Activated T-cell treated with anti-CD3 and anti-CD28 coated beads for 4 hours (primary cell): ENCODE measurements around the gene DLGAP5.

Source experiments
- DNase-seq: peaks from one replicate; pipeline ENCODE4 v3.0.0-alpha.2; 2020

The DLGAP5 gene

GRCh38 chr14:55129428-55130195, 61.8 kb downstream of the DLGAP5 start:
- DNase-seq, result peak; percentile 28

GRCh38 chr14:55129086-55129427, 62.3 kb downstream of the DLGAP5 start, which contains the start of gene LGALS3:
TSS of gene LGALS3 (plus strand) at chr14:55129252. CDS start at chr14:55137374, 8,122 bp downstream.
- no peak for DNase-seq

GRCh38 chr14:55128386-55129085, 62.8 kb downstream of the DLGAP5 start:
- DNase-seq, result no peak

GRCh38 chr14:55127460-55127951, 63.9 kb downstream of the DLGAP5 start:
- DNase-seq, result no peak

- DNase-seq, result no peak
These were observed 64.4 kb downstream of the DLGAP5 start for GRCh38 chr14:55126932-55127459.

- DNase-seq, result no peak
These were observed 65.4 kb downstream of the DLGAP5 start for GRCh38 chr14:55126034-55126433.

- no peak for DNase-seq
These were observed 66.0 kb downstream of the DLGAP5 start for GRCh38 chr14:55125403-55125802.

- DNase-seq, result no peak
These were observed 66.5 kb downstream of the DLGAP5 start for GRCh38 chr14:55124774-55125386.

- no peak for DNase-seq
These were observed 67.3 kb downstream of the DLGAP5 start for GRCh38 chr14:55123852-55124639.

- no peak for DNase-seq
These were observed 68.3 kb downstream of the DLGAP5 start for GRCh38 chr14:55123101-55123500.

GRCh38 chr14:55122440-55122986, 68.9 kb downstream of the DLGAP5 start:
- no peak for DNase-seq

- no peak for DNase-seq
These were observed 69.6 kb downstream of the DLGAP5 start for GRCh38 chr14:55121628-55122439.

- DNase-seq, result no peak
These were observed 70.6 kb downstream of the DLGAP5 start for GRCh38 chr14:55120571-55121495.

- no peak for DNase-seq
These were observed 72.6 kb downstream of the DLGAP5 start for GRCh38 chr14:55118761-55119160.

GRCh38 chr14:55117803-55118441, 73.5 kb downstream of the DLGAP5 start:
- no peak for DNase-seq

GRCh38 chr14:55116246-55117030, 74.9 kb downstream of the DLGAP5 start:
- no peak for DNase-seq

GRCh38 chr14:55115861-55116245, 75.5 kb downstream of the DLGAP5 start:
- no peak for DNase-seq

GRCh38 chr14:55115460-55115859, 75.9 kb downstream of the DLGAP5 start:
- DNase-seq, result no peak

GRCh38 chr14:55114720-55115119, 76.7 kb downstream of the DLGAP5 start:
- DNase-seq, result no peak
